GM23338 (cell line): ENCODE data around the gene TAF1B. TPM values are rescaled to one million over a fixed set of nuclear protein-coding genes. Genes with fewer than 3 reads are reported as not detected.

ENCODE experiments used
- ATAC-seq: fragments of 200-7000 bp; cut with Tn5 transposase; 3 replicates; pipeline ENCODE4 v1.9.1; 2020
- DNase-seq: peaks from one replicate; pipeline ENCODE4 v3.0.0-alpha.2; 2015; ENCODE audit warnings: low spot score
- H2AFZ ChIP-seq: fragments of 200-600 bp; sonication (generic); 2 replicates; pipeline ENCODE4 v1.8.0; 2016; ENCODE audit warnings: antibody characterized with exemption, mild to moderate bottlenecking, moderate library complexity
- H3F3A ChIP-seq: fragments of 200-600 bp; sonication (generic); replicated peaks from 2 replicates; pipeline ENCODE4 v1.8.0; 2017; ENCODE audit warnings: antibody characterized with exemption, mixed run types, low read depth
- H3K27ac ChIP-seq: fragments of 200-600 bp; sonication (generic); 2 replicates; pipeline ENCODE4 v1.6.1; 2016; ENCODE audit warnings: low read depth
- H3K27me3 ChIP-seq: fragments of 200-600 bp; sonication (generic); 2 replicates; pipeline ENCODE4 v1.8.0; 2016; ENCODE audit warnings: mild to moderate bottlenecking, mixed run types, moderate library complexity; ENCODE audit not compliant: insufficient read depth
- H3K36me3 ChIP-seq: fragments of 200-600 bp; sonication (generic); 2 replicates; pipeline ENCODE4 v1.8.0; 2016; ENCODE audit warnings: mild to moderate bottlenecking; ENCODE audit not compliant: insufficient read depth
- H3K4me1 ChIP-seq: fragments of 200-600 bp; sonication (generic); 2 replicates; pipeline ENCODE4 v1.8.0; 2016; ENCODE audit warnings: mild to moderate bottlenecking, moderate library complexity; ENCODE audit not compliant: insufficient read depth
- H3K4me2 ChIP-seq: fragments of 200-600 bp; sonication (generic); 2 replicates; pipeline ENCODE4 v1.7.1; 2017; ENCODE audit warnings: mixed run types
- H3K4me3 ChIP-seq: fragments of 200-600 bp; sonication (generic); 2 replicates; pipeline ENCODE4 v1.6.1; 2016; ENCODE audit warnings: mixed run types
- H3K79me2 ChIP-seq: fragments of 200-600 bp; sonication (generic); replicated peaks from 2 replicates; pipeline ENCODE4 v1.8.0; 2017; ENCODE audit warnings: mild to moderate bottlenecking; ENCODE audit not compliant: insufficient read depth
- H3K9me2 ChIP-seq: fragments of 200-600 bp; sonication (generic); 2 replicates; pipeline ENCODE4 v1.8.0; 2017; ENCODE audit not compliant: insufficient read depth
- H4K20me1 ChIP-seq: fragments of 200-600 bp; sonication (generic); replicated peaks from 2 replicates; pipeline ENCODE4 v1.8.0; 2017; ENCODE audit warnings: mild to moderate bottlenecking; ENCODE audit not compliant: insufficient read depth
- H3K27ac Mint-ChIP-seq: 2 replicates; pipeline ENCODE4 v1.8.0; 2020; ENCODE audit warnings: inconsistent platforms, mild to moderate bottlenecking, moderate library complexity, mixed read lengths
- H3K27me3 Mint-ChIP-seq: 3 replicates; pipeline ENCODE4 v1.8.0; 2022; ENCODE audit warnings: low read depth, mild to moderate bottlenecking, moderate library complexity, mixed read lengths, inconsistent platforms; ENCODE audit not compliant: insufficient read depth, poor library complexity
- H3K36me3 Mint-ChIP-seq: 3 replicates; pipeline ENCODE4 v1.8.0; 2021; ENCODE audit warnings: low read depth, mild to moderate bottlenecking, inconsistent platforms, moderate library complexity, mixed read lengths
- H3K4me1 Mint-ChIP-seq: 3 replicates; pipeline ENCODE4 v1.8.0; 2020; ENCODE audit warnings: mild to moderate bottlenecking, inconsistent platforms, mixed read lengths
- H3K4me3 Mint-ChIP-seq: 3 replicates; pipeline ENCODE4 v1.8.0; 2021; ENCODE audit warnings: moderate library complexity, mild to moderate bottlenecking, inconsistent platforms, mixed read lengths
- H3K9me3 Mint-ChIP-seq: 3 replicates; pipeline ENCODE4 v1.8.0; 2020; ENCODE audit warnings: moderate library complexity, mild to moderate bottlenecking, inconsistent platforms, mixed read lengths
- CREB1 ChIP-seq: fragments of 250-450 bp; sonication (Bioruptor Pico); IDR thresholded peaks from 2 replicates; pipeline ENCODE4 v1.5.0; 2020; ENCODE audit warnings: low read depth, mild to moderate bottlenecking, moderate library complexity
- JUNB ChIP-seq: IDR thresholded peaks from one replicate; pipeline ENCODE4 v1.6.1; 2016; ENCODE audit warnings: antibody characterized with exemption; ENCODE audit not compliant: unreplicated experiment
- NANOG ChIP-seq: IDR thresholded peaks from 2 replicates; pipeline ENCODE4 v1.6.1; 2016; ENCODE audit warnings: antibody characterized with exemption, borderline replicate concordance
- ZNF331 ChIP-seq: fragments of 250-450 bp; sonication (Bioruptor Pico); IDR thresholded peaks from 2 replicates; pipeline ENCODE4 v1.5.0; 2020; ENCODE audit warnings: low read depth, mild to moderate bottlenecking, moderate library complexity
- polyA plus RNA-seq: library from polyadenylated mRNA; unstranded; fragments of >200 nt; fragmentation: Nextera tagmentation; extraction: Ambion mirVana; gene quantifications from 2 replicates; pipeline ENCODE4 v1.2.1, GENCODE V29; 2016
- total RNA-seq: library from RNA; depleted of rRNA; stranded (reverse); fragments of >200 nt; shearing (Covaris generic); gene quantifications from 2 replicates; pipeline ENCODE4 v1.2.3, GENCODE V29; 2014
- TF ChIP-seq, protein P1 (sequence below): fragments of 250-450 bp; sonication (Bioruptor Pico); IDR thresholded peaks from 2 replicates; pipeline ENCODE4 v1.5.0; 2020; ENCODE audit warnings: mild to moderate bottlenecking, moderate library complexity
- TF ChIP-seq, protein P2 (sequence below): IDR thresholded peaks from one replicate; pipeline ENCODE4 v1.6.1; 2018; ENCODE audit warnings: antibody characterized with exemption; ENCODE audit not compliant: unreplicated experiment

TAF1B gene
- total and polyA plus RNA-seq, 2 experiments from 2014 or later: 22.2 to 28.9 TPM

DNA sequence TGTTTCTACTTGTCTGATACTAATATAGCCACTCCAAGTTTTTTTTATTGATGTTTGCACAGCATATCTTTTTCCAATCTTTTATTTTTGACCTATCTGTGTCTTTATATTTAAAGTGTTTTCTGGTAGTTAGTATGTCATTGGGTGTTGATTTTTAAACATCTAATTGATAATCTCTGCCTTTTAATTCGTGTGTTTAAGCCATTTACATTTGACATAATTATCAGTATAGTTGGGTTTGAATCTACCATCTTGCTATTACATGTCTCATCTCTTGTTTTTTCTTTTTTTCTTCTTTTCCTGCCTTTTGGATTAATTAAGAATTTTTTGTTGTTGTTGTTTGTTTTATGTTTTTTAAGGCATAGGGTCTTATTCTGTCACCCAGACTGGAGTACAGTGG is 44.2 kb downstream of the TAF1B start:
- H3K27me3 Mint-ChIP-seq: no peaks in the 10 kb centered on the region
- peaks cover 12% of the 10 kb centered on the region for H3K9me3 Mint-ChIP-seq
- no peaks in the 10 kb centered on the region for H3K9me2 ChIP-seq
- no peaks in the 10 kb centered on the region for H3F3A ChIP-seq
- H2AFZ ChIP-seq: no peak overlapping the region
- DNase-seq (no peak), ATAC-seq (no peak)
- no peaks in the 10 kb centered on the region for H3K79me2 ChIP-seq
- no peaks in the 10 kb centered on the region for H3K27me3 ChIP-seq
- no peak for TF ChIP-seq NANOG
- TF ChIP-seq JUNB: no peak
- TF ChIP-seq, protein P1, sequence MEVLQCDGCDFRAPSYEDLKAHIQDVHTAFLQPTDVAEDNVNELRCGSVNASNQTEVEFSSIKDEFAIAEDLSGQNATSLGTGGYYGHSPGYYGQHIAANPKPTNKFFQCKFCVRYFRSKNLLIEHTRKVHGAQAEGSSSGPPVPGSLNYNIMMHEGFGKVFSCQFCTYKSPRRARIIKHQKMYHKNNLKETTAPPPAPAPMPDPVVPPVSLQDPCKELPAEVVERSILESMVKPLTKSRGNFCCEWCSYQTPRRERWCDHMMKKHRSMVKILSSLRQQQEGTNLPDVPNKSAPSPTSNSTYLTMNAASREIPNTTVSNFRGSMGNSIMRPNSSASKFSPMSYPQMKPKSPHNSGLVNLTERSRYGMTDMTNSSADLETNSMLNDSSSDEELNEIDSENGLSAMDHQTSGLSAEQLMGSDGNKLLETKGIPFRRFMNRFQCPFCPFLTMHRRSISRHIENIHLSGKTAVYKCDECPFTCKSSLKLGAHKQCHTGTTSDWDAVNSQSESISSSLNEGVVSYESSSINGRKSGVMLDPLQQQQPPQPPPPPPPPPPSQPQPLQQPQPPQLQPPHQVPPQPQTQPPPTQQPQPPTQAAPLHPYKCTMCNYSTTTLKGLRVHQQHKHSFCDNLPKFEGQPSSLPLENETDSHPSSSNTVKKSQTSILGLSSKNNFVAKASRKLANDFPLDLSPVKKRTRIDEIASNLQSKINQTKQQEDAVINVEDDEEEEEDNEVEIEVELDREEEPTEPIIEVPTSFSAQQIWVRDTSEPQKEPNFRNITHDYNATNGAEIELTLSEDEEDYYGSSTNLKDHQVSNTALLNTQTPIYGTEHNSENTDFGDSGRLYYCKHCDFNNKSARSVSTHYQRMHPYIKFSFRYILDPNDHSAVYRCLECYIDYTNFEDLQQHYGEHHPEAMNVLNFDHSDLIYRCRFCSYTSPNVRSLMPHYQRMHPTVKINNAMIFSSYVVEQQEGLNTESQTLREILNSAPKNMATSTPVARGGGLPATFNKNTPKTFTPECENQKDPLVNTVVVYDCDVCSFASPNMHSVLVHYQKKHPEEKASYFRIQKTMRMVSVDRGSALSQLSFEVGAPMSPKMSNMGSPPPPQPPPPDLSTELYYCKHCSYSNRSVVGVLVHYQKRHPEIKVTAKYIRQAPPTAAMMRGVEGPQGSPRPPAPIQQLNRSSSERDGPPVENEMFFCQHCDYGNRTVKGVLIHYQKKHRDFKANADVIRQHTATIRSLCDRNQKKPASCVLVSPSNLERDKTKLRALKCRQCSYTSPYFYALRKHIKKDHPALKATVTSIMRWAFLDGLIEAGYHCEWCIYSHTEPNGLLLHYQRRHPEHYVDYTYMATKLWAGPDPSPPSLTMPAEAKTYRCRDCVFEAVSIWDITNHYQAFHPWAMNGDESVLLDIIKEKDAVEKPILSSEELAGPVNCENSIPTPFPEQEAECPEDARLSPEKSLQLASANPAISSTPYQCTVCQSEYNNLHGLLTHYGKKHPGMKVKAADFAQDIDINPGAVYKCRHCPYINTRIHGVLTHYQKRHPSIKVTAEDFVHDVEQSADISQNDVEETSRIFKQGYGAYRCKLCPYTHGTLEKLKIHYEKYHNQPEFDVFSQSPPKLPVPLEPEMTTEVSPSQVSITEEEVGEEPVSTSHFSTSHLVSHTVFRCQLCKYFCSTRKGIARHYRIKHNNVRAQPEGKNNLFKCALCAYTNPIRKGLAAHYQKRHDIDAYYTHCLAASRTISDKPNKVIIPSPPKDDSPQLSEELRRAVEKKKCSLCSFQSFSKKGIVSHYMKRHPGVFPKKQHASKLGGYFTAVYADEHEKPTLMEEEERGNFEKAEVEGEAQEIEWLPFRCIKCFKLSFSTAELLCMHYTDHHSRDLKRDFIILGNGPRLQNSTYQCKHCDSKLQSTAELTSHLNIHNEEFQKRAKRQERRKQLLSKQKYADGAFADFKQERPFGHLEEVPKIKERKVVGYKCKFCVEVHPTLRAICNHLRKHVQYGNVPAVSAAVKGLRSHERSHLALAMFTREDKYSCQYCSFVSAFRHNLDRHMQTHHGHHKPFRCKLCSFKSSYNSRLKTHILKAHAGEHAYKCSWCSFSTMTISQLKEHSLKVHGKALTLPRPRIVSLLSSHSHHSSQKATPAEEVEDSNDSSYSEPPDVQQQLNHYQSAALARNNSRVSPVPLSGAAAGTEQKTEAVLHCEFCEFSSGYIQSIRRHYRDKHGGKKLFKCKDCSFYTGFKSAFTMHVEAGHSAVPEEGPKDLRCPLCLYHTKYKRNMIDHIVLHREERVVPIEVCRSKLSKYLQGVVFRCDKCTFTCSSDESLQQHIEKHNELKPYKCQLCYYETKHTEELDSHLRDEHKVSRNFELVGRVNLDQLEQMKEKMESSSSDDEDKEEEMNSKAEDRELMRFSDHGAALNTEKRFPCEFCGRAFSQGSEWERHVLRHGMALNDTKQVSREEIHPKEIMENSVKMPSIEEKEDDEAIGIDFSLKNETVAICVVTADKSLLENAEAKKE (CRISPR knock-in tag): no peak
- H3K36me3 Mint-ChIP-seq: peaks cover 37% of the 10 kb centered on the region
- H3K4me1 Mint-ChIP-seq: peaks cover 12% of the 10 kb centered on the region
- no peak overlapping the region for H3K27ac Mint-ChIP-seq
- no peak overlapping the region for H3K4me2 ChIP-seq
- H3K36me3 ChIP-seq: no peaks in the 10 kb centered on the region; the same call in 1 of the 2 replicates
- peaks cover 3% of the 10 kb centered on the region; the same call in 1 of the 2 replicates for H4K20me1 ChIP-seq
- no peak overlapping the region for H3K4me3 ChIP-seq
- H3K4me1 ChIP-seq: no peaks in the 10 kb centered on the region
- no peak overlapping the region for H3K4me3 Mint-ChIP-seq
- H3K27ac ChIP-seq: no peak overlapping the region

DNA sequence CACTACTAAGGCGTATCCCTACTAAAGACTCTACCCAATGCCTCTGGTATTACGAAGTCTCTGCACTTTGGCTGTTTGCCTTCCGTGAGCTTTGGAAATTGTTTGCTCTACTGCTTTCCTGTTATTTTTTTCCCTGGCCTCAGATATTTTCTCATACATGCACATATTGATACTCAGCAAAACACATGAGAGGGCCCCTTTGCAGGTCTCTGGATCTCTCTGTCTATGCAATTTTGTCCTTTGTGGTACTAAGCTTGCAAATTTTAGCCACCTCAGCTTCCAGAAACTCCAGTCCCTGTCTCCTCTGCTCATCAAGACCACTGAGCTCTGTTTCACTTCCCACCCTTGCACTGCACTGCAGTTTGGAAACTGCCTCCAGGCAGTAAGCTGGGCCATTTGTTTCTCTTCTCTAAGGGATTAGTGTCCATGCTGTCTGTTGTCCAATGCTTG is 46.6 kb downstream of the TAF1B start:
- no peak overlapping the region for H3K4me3 ChIP-seq
- DNase-seq (no peak), ATAC-seq (no peak)
- no peaks in the 10 kb centered on the region for H3K4me1 ChIP-seq
- H3K36me3 ChIP-seq: no peaks in the 10 kb centered on the region; the same call in 1 of the 2 replicates
- Mint-ChIP-seq H3K36me3 (peaks cover 31% of the 10 kb centered on the region), H3K4me1 (peaks cover 4% of the 10 kb centered on the region; the same call in 2 of the 3 replicates), H3K9me3 (peaks cover 12% of the 10 kb centered on the region), H3K4me3 (no peak overlapping the region), H3K27ac (no peak overlapping the region; the same call in 1 of the 2 replicates), H3K27me3 (no peaks in the 10 kb centered on the region)
- no peaks in the 10 kb centered on the region for H3K27me3 ChIP-seq
- H3F3A ChIP-seq: no peaks in the 10 kb centered on the region
- H3K9me2 ChIP-seq: no peaks in the 10 kb centered on the region
- peaks cover 3% of the 10 kb centered on the region; the same call in 1 of the 2 replicates for H4K20me1 ChIP-seq
- no peak overlapping the region for H3K4me2 ChIP-seq
- H2AFZ ChIP-seq: no peak overlapping the region
- H3K79me2 ChIP-seq: no peaks in the 10 kb centered on the region
- H3K27ac ChIP-seq: no peak overlapping the region
- TF ChIP-seq NANOG (no peak), ZNF331 (CRISPR knock-in tag) (no peak), CREB1 (CRISPR knock-in tag) (no peak)
- TF ChIP-seq, protein P2, sequence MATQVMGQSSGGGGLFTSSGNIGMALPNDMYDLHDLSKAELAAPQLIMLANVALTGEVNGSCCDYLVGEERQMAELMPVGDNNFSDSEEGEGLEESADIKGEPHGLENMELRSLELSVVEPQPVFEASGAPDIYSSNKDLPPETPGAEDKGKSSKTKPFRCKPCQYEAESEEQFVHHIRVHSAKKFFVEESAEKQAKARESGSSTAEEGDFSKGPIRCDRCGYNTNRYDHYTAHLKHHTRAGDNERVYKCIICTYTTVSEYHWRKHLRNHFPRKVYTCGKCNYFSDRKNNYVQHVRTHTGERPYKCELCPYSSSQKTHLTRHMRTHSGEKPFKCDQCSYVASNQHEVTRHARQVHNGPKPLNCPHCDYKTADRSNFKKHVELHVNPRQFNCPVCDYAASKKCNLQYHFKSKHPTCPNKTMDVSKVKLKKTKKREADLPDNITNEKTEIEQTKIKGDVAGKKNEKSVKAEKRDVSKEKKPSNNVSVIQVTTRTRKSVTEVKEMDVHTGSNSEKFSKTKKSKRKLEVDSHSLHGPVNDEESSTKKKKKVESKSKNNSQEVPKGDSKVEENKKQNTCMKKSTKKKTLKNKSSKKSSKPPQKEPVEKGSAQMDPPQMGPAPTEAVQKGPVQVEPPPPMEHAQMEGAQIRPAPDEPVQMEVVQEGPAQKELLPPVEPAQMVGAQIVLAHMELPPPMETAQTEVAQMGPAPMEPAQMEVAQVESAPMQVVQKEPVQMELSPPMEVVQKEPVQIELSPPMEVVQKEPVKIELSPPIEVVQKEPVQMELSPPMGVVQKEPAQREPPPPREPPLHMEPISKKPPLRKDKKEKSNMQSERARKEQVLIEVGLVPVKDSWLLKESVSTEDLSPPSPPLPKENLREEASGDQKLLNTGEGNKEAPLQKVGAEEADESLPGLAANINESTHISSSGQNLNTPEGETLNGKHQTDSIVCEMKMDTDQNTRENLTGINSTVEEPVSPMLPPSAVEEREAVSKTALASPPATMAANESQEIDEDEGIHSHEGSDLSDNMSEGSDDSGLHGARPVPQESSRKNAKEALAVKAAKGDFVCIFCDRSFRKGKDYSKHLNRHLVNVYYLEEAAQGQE: no peak
